D721Med (cell line): Measurements from ENCODE around the gene HTR2A.

Experiments used
- DNase-seq: peaks from one replicate; pipeline ENCODE4 v3.0.0; 2011; ENCODE audit warnings: low spot score; ENCODE audit not compliant: insufficient read length
- FAIRE-seq: peaks from 2 replicates; lab custom pipeline; 2011; peaks lifted over from hg19 to GRCh38; lab: Jason Lieb, UNC
- TF ChIP-seq, protein P1 (sequence below): IDR thresholded peaks from 2 replicates; pipeline ENCODE4 v1.5.1; 2012; ENCODE audit warnings: mild to moderate bottlenecking, control low read depth; ENCODE audit not compliant: insufficient read depth; ENCODE audit errors: missing control alignments

The HTR2A gene

GRCh38 chr13:46874006-46874405, 22.8 kb downstream of the HTR2A start:
- no peak for FAIRE-seq
- TF ChIP-seq, protein P1, sequence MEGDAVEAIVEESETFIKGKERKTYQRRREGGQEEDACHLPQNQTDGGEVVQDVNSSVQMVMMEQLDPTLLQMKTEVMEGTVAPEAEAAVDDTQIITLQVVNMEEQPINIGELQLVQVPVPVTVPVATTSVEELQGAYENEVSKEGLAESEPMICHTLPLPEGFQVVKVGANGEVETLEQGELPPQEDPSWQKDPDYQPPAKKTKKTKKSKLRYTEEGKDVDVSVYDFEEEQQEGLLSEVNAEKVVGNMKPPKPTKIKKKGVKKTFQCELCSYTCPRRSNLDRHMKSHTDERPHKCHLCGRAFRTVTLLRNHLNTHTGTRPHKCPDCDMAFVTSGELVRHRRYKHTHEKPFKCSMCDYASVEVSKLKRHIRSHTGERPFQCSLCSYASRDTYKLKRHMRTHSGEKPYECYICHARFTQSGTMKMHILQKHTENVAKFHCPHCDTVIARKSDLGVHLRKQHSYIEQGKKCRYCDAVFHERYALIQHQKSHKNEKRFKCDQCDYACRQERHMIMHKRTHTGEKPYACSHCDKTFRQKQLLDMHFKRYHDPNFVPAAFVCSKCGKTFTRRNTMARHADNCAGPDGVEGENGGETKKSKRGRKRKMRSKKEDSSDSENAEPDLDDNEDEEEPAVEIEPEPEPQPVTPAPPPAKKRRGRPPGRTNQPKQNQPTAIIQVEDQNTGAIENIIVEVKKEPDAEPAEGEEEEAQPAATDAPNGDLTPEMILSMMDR = no peak
- DNase-seq = no peak

DNA sequence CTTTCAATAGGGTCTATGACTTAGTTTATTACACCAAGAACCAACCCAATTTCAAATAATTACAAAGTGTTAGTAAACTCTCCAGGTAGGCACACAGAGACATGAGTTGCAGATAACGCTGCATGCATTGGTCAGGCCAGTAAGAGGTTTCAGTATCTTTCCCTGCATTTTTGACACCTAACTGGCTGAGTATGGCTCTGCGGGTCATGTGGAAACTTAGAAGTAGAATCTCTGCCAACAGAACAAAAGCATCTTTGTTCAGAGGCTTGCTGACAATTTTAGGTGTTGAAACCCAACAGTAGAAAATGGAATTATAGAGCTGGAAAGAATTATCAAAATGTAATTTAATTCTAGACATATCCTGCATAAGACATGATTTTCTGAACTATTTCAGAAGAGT, 25.3 kb downstream of the HTR2A start:
- FAIRE-seq (no peak), DNase-seq (no peak)
- TF ChIP-seq, protein P1 = no peak

- DNase-seq (no peak), FAIRE-seq (no peak)
- TF ChIP-seq, protein P1 = no peak
Observed at GRCh38 chr13:46868091-46868490, 28.8 kb downstream of the HTR2A start.

DNA sequence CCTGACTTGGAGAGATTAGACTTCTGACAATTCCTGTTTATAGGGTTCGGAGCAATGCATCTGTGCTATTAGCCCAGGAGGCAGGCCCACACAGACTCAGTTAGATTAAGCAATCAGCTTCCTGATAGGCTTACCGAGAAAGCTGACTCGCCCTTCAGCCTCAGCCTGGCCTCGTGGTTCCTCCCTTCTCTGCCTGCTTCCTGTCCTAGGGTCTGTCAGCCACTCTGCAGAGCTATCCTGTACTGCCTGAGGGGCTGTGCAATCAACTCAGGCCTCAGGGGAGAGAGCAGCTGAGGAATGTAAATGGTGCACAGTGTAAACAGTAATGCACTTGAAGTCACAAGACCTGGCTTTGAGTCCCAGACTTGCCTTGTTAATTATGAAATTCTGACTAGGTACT, 30.7 kb downstream of the HTR2A start:
- FAIRE-seq (peak; percentile 6), DNase-seq (no peak)
- TF ChIP-seq, protein P1 = no peak

DNA sequence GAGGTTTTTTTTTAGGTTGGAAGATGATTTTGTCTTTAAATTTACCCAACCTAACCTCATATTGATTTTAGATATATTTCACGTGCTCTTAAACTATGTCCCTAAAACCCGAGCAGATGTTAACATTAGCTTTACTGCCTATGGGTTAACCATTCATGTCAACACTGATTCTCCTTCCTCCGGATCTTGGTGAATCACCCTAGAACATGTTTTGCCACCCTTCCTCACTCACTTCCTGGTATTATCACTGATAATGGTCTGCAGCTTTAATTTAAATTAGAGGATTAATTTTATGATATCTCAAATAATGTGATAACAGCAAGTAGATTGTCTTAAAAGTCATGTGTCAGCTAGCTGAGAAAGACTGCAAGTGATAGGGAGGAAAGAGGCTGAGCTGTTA, 31.9 kb downstream of the HTR2A start:
- FAIRE-seq (no peak), DNase-seq (no peak)

GRCh38 chr13:46861959-46862358, 34.9 kb downstream of the HTR2A start:
- FAIRE-seq (no peak), DNase-seq (no peak)
- TF ChIP-seq, protein P1 = no peak

More for the DNA sequence above, 31.9 kb downstream of the HTR2A start:
- TF ChIP-seq, protein P1 = no peak

- DNase-seq = no peak
- TF ChIP-seq, protein P1 = no peak
- FAIRE-seq = no peak
Observed at GRCh38 chr13:46860722-46861121, 36.1 kb downstream of the HTR2A start.
